Measurements from ENCODE around the gene TTLL3.

DNA sequence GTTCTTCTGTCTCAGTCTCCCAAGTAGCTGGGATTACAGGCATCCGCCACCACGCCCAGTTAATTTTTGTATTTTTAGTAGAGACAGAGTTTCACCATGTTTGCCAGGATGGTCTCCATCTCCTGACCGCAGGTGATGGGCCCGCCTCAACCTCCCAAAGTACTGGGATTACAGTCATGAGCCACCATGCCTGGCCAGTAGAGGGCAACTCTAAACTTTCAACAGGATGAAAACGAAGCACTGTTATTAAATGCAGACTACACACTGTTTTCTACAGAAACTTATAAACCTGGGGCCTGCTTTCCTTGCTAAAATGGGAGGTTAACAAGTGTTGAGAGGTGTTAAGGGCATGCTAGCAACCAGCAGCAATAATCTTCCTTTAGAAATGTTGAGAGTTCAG, 9.5 kb upstream of the TTLL3 start:
- TF ChIP-seq, protein P1, sequence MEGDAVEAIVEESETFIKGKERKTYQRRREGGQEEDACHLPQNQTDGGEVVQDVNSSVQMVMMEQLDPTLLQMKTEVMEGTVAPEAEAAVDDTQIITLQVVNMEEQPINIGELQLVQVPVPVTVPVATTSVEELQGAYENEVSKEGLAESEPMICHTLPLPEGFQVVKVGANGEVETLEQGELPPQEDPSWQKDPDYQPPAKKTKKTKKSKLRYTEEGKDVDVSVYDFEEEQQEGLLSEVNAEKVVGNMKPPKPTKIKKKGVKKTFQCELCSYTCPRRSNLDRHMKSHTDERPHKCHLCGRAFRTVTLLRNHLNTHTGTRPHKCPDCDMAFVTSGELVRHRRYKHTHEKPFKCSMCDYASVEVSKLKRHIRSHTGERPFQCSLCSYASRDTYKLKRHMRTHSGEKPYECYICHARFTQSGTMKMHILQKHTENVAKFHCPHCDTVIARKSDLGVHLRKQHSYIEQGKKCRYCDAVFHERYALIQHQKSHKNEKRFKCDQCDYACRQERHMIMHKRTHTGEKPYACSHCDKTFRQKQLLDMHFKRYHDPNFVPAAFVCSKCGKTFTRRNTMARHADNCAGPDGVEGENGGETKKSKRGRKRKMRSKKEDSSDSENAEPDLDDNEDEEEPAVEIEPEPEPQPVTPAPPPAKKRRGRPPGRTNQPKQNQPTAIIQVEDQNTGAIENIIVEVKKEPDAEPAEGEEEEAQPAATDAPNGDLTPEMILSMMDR (IDR thresholded peaks at IDR 0.05) = no peak
- no peak for TF ChIP-seq EZH2 (IDR thresholded peaks at IDR 0.05; ENCODE audit: borderline replicate concordance, insufficient read depth, low read depth, low read length, poor library complexity, severe bottlenecking)
